ENCODE results near the gene CUL7. TPM values are rescaled to one million over a fixed set of nuclear protein-coding genes. Genes with fewer than 3 reads are reported as not detected.

CUL7 gene
- total RNA-seq, 1 experiment from 2014 or later: 20.8 TPM

- TF ChIP-seq ARID4B (CRISPR knock-in tag; IDR thresholded peaks at IDR 0.05; ENCODE audit: borderline replicate concordance) (no peak), KAT7 (CRISPR knock-in tag; IDR thresholded peaks at IDR 0.05; ENCODE audit: borderline replicate concordance) (no peak), PRRX2 (CRISPR knock-in tag; IDR thresholded peaks at IDR 0.05) (no peak), ZNF416 (CRISPR knock-in tag; IDR thresholded peaks at IDR 0.05) (no peak), SP1 (CRISPR knock-in tag; conservative IDR thresholded peaks at IDR 0.05) (no peak), ESRRA (CRISPR knock-in tag; IDR thresholded peaks at IDR 0.05; ENCODE audit: borderline replicate concordance) (no peak), RORB (CRISPR knock-in tag; IDR thresholded peaks at IDR 0.05) (no peak), ERG (CRISPR knock-in tag; IDR thresholded peaks at IDR 0.05) (no peak), ZNF138 (CRISPR knock-in tag; conservative IDR thresholded peaks at IDR 0.05) (no peak)
Measured at GRCh38 chr6:42993445-42993844, 60.2 kb downstream of the CUL7 start (continued).

- Mint-ChIP-seq H3K27ac (no peak overlapping the region), H3K4me3 (no peak overlapping the region), H3K4me1 (peaks cover 15% of the 10 kb centered on the region), H3K27me3 (ENCODE audit: low read depth) (no peaks in the 10 kb centered on the region), H3K9me3 (no peaks in the 10 kb centered on the region), H3K36me3 (peaks cover 21% of the 10 kb centered on the region)
- DNase-seq (ENCODE audit: low spot score) (no peak), ATAC-seq (no peak)
- CTCF ChIA-PET: no interaction called here
- TF ChIP-seq SP1 (CRISPR knock-in tag; conservative IDR thresholded peaks at IDR 0.05): no peak
- TF ChIP-seq IRF2 (CRISPR knock-in tag; IDR thresholded peaks at IDR 0.05; ENCODE audit: borderline replicate concordance, low read depth): no peak
- no peak for TF ChIP-seq RORB (CRISPR knock-in tag; IDR thresholded peaks at IDR 0.05)
- no peak for TF ChIP-seq NFATC4 (CRISPR knock-in tag; IDR thresholded peaks at IDR 0.05)
- TF ChIP-seq PREB (CRISPR knock-in tag; IDR thresholded peaks at IDR 0.05; ENCODE audit: borderline replicate concordance): no peak
- no peak for TF ChIP-seq ZNF281 (CRISPR knock-in tag; IDR thresholded peaks at IDR 0.05)
- TF ChIP-seq MXD4 (CRISPR knock-in tag; IDR thresholded peaks at IDR 0.05; ENCODE audit: borderline replicate concordance): no peak
- TF ChIP-seq ZNF317 (CRISPR knock-in tag; IDR thresholded peaks at IDR 0.05; ENCODE audit: borderline replicate concordance, low read depth): no peak
- TF ChIP-seq NR2C2 (CRISPR knock-in tag; IDR thresholded peaks at IDR 0.05): no peak
- no peak for TF ChIP-seq ZNF121 (CRISPR knock-in tag; IDR thresholded peaks at IDR 0.05)
- TF ChIP-seq GTF2I (CRISPR knock-in tag; conservative IDR thresholded peaks at IDR 0.05): no peak
- no peak for TF ChIP-seq TEAD1 (CRISPR knock-in tag; IDR thresholded peaks at IDR 0.05)
- TF ChIP-seq ZNF423 (CRISPR knock-in tag; IDR thresholded peaks at IDR 0.05): no peak
- no peak for TF ChIP-seq CREB1 (CRISPR knock-in tag; IDR thresholded peaks at IDR 0.05)
- POLR2A ChIA-PET: no interaction called here
Measured at GRCh38 chr6:42989923-42990322, 63.7 kb downstream of the CUL7 start.
